Muscle of leg (tissue), 11 donors: ENCODE measurements around the gene DISC1. TPM values are rescaled to one million over a fixed set of nuclear protein-coding genes. Genes with fewer than 3 reads are reported as not detected.

Experiments
- DNase-seq: peaks from one replicate; pipeline ENCODE4 v3.0.0; 2013
- H3K27ac ChIP-seq: one replicate; pipeline ENCODE4 v1.5.1; 2013; ENCODE audit warnings: mild to moderate bottlenecking, low read length, control low read depth
- H3K27me3 ChIP-seq: one replicate; pipeline ENCODE4 v1.6.1; 2013; ENCODE audit warnings: low read length; ENCODE audit not compliant: control insufficient read depth, insufficient read depth
- H3K36me3 ChIP-seq: one replicate; pipeline ENCODE4 v1.6.1; 2013; ENCODE audit warnings: low read length; ENCODE audit not compliant: control insufficient read depth, insufficient read depth
- H3K4me1 ChIP-seq: one replicate; pipeline ENCODE4 v1.6.1; 2013; ENCODE audit warnings: low read length; ENCODE audit not compliant: control insufficient read depth, insufficient read depth
- H3K4me3 ChIP-seq: one replicate; pipeline ENCODE4 v1.5.1; 2013; ENCODE audit warnings: low read length, control low read depth
- H3K9me3 ChIP-seq: replicated peaks from 2 replicates; pipeline ENCODE4 v1.6.1; 2013; ENCODE audit warnings: low read depth, low read length; ENCODE audit not compliant: control insufficient read depth
- WGBS: methylation state at CpG from one replicate; pipeline ENCODE4 v1.1.5; 2013; ENCODE audit warnings: missing lambda C conversion rate; ENCODE audit not compliant: insufficient coverage; 5-methylcytosine and 5-hydroxymethylcytosine counted together
- polyA plus RNA-seq, 8 donors: library from polyadenylated mRNA; unstranded; fragments of 120-200 nt; gene quantifications; one replicate each; pipeline versions ENCODE4 v1.2.1 to v1.2.3, GENCODE V29; 2013; ENCODE audit warnings: inconsistent platforms in 1 of 8, low replicate concordance in 1 of 8; ENCODE audit not compliant: insufficient read length in 8 of 8, insufficient read depth in 1 of 8
- total RNA-seq: library from RNA; stranded (reverse); fragments of 120-200 nt; gene quantifications from one replicate; pipeline ENCODE4 v1.2.4, GENCODE V29; 2013

Gene DISC1
- total and polyA plus RNA-seq, 9 donors: 4.5 to 10.7 (median 7.3) TPM

- no peak overlapping the region for H3K27ac ChIP-seq
- no peaks in the 10 kb centered on the region for H3K9me3 ChIP-seq
- peaks cover 9% of the 10 kb centered on the region for H3K36me3 ChIP-seq
- WGBS: 61% methylated on average over 3 of the region's 6 CpGs
- H3K4me3 ChIP-seq: no peak overlapping the region
- peak; percentile 86 for DNase-seq
- peaks cover 4% of the 10 kb centered on the region for H3K4me1 ChIP-seq
- no peaks in the 10 kb centered on the region for H3K27me3 ChIP-seq
Observed at GRCh38 chr1:231818337-231818736, 191.7 kb downstream of the DISC1 start.

DNA sequence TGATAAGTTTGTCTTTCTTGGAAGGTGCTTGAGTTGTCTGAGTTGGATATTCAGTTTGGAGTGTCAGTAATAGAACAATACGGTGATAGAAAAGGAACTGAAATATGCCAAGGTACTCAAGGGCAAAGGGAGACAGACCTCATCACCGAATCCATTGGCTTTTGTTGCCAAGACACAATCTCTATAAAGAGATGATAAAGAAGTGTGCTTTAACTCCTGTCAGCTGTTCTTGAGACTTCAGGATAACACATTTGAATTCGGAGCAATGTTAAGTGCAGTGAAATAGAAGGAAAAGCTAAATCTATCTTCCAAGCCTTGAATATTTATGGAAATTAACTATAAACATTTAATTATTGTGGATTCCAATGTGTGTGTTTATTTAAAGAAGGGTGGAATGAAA lies 194.7 kb downstream of the DISC1 start:
- H3K4me1 ChIP-seq: peaks cover 4% of the 10 kb centered on the region
- H3K27me3 ChIP-seq: no peaks in the 10 kb centered on the region
- no peak overlapping the region for H3K4me3 ChIP-seq
- 100% methylated on average over 1 of the region's 3 CpGs for WGBS
- peaks cover 9% of the 10 kb centered on the region for H3K36me3 ChIP-seq
- no peak for DNase-seq
- H3K27ac ChIP-seq: no peak overlapping the region
- no peaks in the 10 kb centered on the region for H3K9me3 ChIP-seq

DNA sequence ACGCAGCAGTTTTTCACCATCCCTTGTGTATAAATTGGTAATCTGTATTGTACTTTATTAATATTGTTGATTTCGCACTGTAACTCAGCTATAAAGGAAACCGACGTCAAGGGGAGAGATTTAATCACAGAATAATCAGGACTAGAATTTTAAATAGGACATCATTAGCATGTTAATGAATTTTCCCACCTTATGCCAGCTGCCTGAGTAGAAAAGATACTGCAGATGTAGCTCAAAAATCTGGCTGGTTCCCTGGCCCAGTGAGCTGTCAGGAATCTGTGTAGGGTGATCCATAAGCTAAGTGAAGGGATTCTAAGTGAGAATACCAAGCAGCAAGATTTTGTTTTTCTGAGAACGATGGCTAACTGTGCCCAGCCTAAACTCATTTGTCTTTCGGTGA lies 195.5 kb downstream of the DISC1 start:
- DNase-seq: no peak
- H3K4me1 ChIP-seq: peaks cover 4% of the 10 kb centered on the region
- no peaks in the 10 kb centered on the region for H3K9me3 ChIP-seq
- H3K36me3 ChIP-seq: peaks cover 9% of the 10 kb centered on the region
- H3K27ac ChIP-seq: no peak overlapping the region
- H3K4me3 ChIP-seq: no peak overlapping the region
- 88% methylated on average over 2 of the region's 6 CpGs for WGBS
- no peaks in the 10 kb centered on the region for H3K27me3 ChIP-seq

- H3K9me3 ChIP-seq: no peaks in the 10 kb centered on the region
- no peaks in the 10 kb centered on the region for H3K27me3 ChIP-seq
- no peak overlapping the region for H3K27ac ChIP-seq
- H3K36me3 ChIP-seq: peaks cover 5% of the 10 kb centered on the region
- no peak overlapping the region for H3K4me3 ChIP-seq
- WGBS: no CpG with 5 or more reads among the region's 1 CpG
- H3K4me1 ChIP-seq: peaks cover 3% of the 10 kb centered on the region
- DNase-seq: no peak
Observed at GRCh38 chr1:231826566-231826965, 200.0 kb downstream of the DISC1 start.

DNA sequence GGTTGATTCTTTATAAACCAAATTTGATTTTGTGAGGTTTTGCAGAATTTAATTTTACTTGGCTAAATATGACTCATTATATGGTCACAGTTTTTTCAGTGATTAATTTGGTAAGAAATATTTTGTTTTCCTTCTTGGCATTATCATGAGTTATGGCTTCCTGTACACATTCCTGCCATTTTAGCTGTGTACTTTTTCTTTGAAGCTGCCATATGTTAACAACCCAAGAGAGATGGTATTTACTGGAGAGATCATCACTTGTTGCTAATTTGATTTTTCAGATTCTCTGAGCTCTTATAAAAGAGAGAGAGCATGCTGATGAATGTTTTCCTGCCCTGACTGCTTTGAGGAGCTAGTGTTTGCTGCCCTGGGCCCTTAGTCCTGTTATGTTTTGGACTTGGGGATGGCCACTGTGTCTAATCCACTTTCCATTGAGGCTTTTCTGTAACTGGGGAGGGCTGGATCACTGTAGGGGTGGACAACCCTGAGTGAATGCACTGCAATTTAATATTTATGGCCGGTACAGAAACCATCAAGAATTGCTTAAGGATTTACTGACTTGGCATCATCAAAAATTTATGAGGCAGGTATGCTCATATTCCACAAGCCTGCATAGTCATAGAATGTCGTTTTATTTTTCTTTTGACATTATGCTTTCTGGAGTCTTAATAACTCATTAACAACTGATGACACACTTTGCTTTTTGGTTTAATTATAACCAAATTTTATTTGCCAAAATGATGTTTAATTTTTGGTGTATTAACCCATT lies 200.9 kb downstream of the DISC1 start:
- Histone ChIP-seq H3K27me3 (no peaks in the 10 kb centered on the region), H3K4me3 (no peak overlapping the region), H3K27ac (no peak overlapping the region), H3K4me1 (peaks cover 3% of the 10 kb centered on the region), H3K36me3 (peaks cover 5% of the 10 kb centered on the region), H3K9me3 (no peaks in the 10 kb centered on the region)
- no CpG with 5 or more reads among the region's 2 CpGs for WGBS
- no peak for DNase-seq

GRCh38 chr1:231828182-231828920 lies 201.8 kb downstream of the DISC1 start:
- Histone ChIP-seq H3K4me1 (peaks cover 3% of the 10 kb centered on the region), H3K36me3 (peaks cover 2% of the 10 kb centered on the region), H3K4me3 (no peak overlapping the region), H3K27ac (no peak overlapping the region), H3K9me3 (no peaks in the 10 kb centered on the region), H3K27me3 (no peaks in the 10 kb centered on the region)
- no peak for DNase-seq
- no CpG with 5 or more reads among the region's 5 CpGs for WGBS

- H3K27ac ChIP-seq: no peak overlapping the region
- H3K36me3 ChIP-seq: peaks cover 2% of the 10 kb centered on the region
- no peaks in the 10 kb centered on the region for H3K27me3 ChIP-seq
- no peak overlapping the region for H3K4me3 ChIP-seq
- no peaks in the 10 kb centered on the region for H3K9me3 ChIP-seq
- no peak for DNase-seq
- 95% methylated on average over 8 of the region's 9 CpGs for WGBS
- H3K4me1 ChIP-seq: peaks cover 3% of the 10 kb centered on the region
Observed at GRCh38 chr1:231829332-231829731, 202.7 kb downstream of the DISC1 start.

- no peaks in the 10 kb centered on the region for H3K4me1 ChIP-seq
- H3K27me3 ChIP-seq: no peaks in the 10 kb centered on the region
- no peak overlapping the region for H3K27ac ChIP-seq
- no peak for DNase-seq
- WGBS: 85% methylated on average over 12 of the region's 14 CpGs
- no peak overlapping the region for H3K4me3 ChIP-seq
- no peaks in the 10 kb centered on the region for H3K9me3 ChIP-seq
- no peaks in the 10 kb centered on the region for H3K36me3 ChIP-seq
Observed at GRCh38 chr1:231836227-231836893, 209.8 kb downstream of the DISC1 start.

- no peaks in the 10 kb centered on the region for H3K4me1 ChIP-seq
- no CpG with 5 or more reads among the region's 7 CpGs for WGBS
Observed at GRCh38 chr1:231838521-231838920, 211.9 kb downstream of the DISC1 start.

GRCh38 chr1:231839999-231840398 lies 213.4 kb downstream of the DISC1 start:
- Histone ChIP-seq H3K27me3 (no peaks in the 10 kb centered on the region), H3K4me3 (no peak overlapping the region), H3K36me3 (no peaks in the 10 kb centered on the region), H3K4me1 (no peaks in the 10 kb centered on the region), H3K9me3 (no peaks in the 10 kb centered on the region), H3K27ac (no peak overlapping the region)
- DNase-seq: no peak
- WGBS: no CpG with 5 or more reads among the region's 2 CpGs

More at GRCh38 chr1:231838521-231838920, 211.9 kb downstream of the DISC1 start:
- H3K27ac ChIP-seq: no peak overlapping the region
- H3K9me3 ChIP-seq: no peaks in the 10 kb centered on the region
- no peak for DNase-seq
- H3K4me3 ChIP-seq: no peak overlapping the region
- no peaks in the 10 kb centered on the region for H3K27me3 ChIP-seq
- no peaks in the 10 kb centered on the region for H3K36me3 ChIP-seq
